H1 (cell line): ENCODE data around the gene CXCR3. TPM values are rescaled to one million over a fixed set of nuclear protein-coding genes. Genes with fewer than 3 reads are reported as not detected.

Experiments used
- CTCF ChIA-PET: fragments of 300-600 bp; sonication (Branson Sonifier 250); formaldehyde crosslinking; loops from one replicate; lab custom pipeline; 2021; ENCODE audit not compliant: partially characterized antibody; lab: Charles Lee
- POLR2A ChIA-PET: fragments of 300-600 bp; sonication (Branson Sonifier 250); formaldehyde crosslinking; loops from one replicate; lab custom pipeline; 2021; ENCODE audit warnings: inconsistent platforms; ENCODE audit not compliant: partially characterized antibody; lab: Charles Lee
- DNase-seq, 2 experiments: peaks; one replicate each; pipeline versions ENCODE4 v3.0.0 to v3.0.0-alpha.2; 2010 to 2022; ENCODE audit warnings: low spot score in 2 of 2, low read depth in 1 of 2, mixed read lengths in 1 of 2
- FAIRE-seq: peaks from 2 replicates; lab custom pipeline; 2011; peaks lifted over from hg19 to GRCh38; lab: Jason Lieb, UNC
- H2AFZ ChIP-seq: 2 replicates; pipeline ENCODE4 v1.8.1; 2012; ENCODE audit warnings: low read length, inconsistent platforms
- H2AK5ac ChIP-seq: 2 replicates; pipeline ENCODE4 v1.6.1; 2013; ENCODE audit warnings: low read depth, low read length
- H2BK120ac ChIP-seq: replicated peaks from 2 replicates; pipeline ENCODE3; 2013; ENCODE audit warnings: low read depth, low read length, inconsistent platforms
- H2BK12ac ChIP-seq: 2 replicates; pipeline ENCODE4 v1.6.1; 2013; ENCODE audit warnings: low read depth, low read length
- H2BK15ac ChIP-seq: 2 replicates; pipeline ENCODE4 v1.6.1; 2013; ENCODE audit warnings: low read length
- H2BK20ac ChIP-seq: 2 replicates; pipeline ENCODE4 v1.6.1; 2013; ENCODE audit warnings: low read length
- H2BK5ac ChIP-seq: 2 replicates; pipeline ENCODE4 v1.6.1; 2013; ENCODE audit warnings: low read depth, low read length
- H3K14ac ChIP-seq: 2 replicates; pipeline ENCODE4 v1.6.1; 2013; ENCODE audit warnings: inconsistent platforms; ENCODE audit not compliant: insufficient read length
- H3K18ac ChIP-seq: 2 replicates; pipeline ENCODE4 v1.6.1; 2013; ENCODE audit warnings: low read length; ENCODE audit errors: extremely low read depth
- H3K23ac ChIP-seq: 2 replicates; pipeline ENCODE4 v1.6.1; 2013; ENCODE audit warnings: inconsistent platforms; ENCODE audit not compliant: insufficient read length
- H3K23me2 ChIP-seq: 2 replicates; pipeline ENCODE4 v1.6.1; 2013; ENCODE audit warnings: low read depth, low read length
- H3K27ac ChIP-seq: 2 replicates; pipeline ENCODE4 v1.6.1; 2011; ENCODE audit warnings: low read depth, low read length, inconsistent platforms
- H3K27me3 ChIP-seq, 4 experiments: replicated peaks in 1 of 4; 1 replicate in 1 of 4; 2 replicates in 3 of 4; pipeline versions ENCODE4 v1.6.1 to v1.8.1; 2011 to 2013; ENCODE audit warnings: low read length in 3 of 4, mild to moderate bottlenecking in 3 of 4, inconsistent platforms in 2 of 4, mixed read lengths in 2 of 4, moderate library complexity in 1 of 4; ENCODE audit not compliant: control insufficient read depth in 3 of 4, insufficient read depth in 3 of 4; ENCODE audit errors: extremely low read depth in 1 of 4
- H3K36me3 ChIP-seq, 4 experiments: 2 replicates each; pipeline versions ENCODE4 v1.6.1 to v1.8.1; 2011 to 2013; ENCODE audit warnings: mild to moderate bottlenecking in 4 of 4, low read length in 3 of 4, moderate library complexity in 2 of 4, control low read depth in 1 of 4, inconsistent platforms in 1 of 4; ENCODE audit not compliant: insufficient read depth in 4 of 4, control insufficient read depth in 2 of 4
- H3K4ac ChIP-seq: replicated peaks from 2 replicates; pipeline ENCODE3; 2013; ENCODE audit warnings: low read length, low read depth, mixed read lengths, inconsistent platforms; ENCODE audit not compliant: insufficient read length
- H3K4me1 ChIP-seq, 4 experiments: replicated peaks in 1 of 4; 1 replicate in 1 of 4; 2 replicates in 3 of 4; pipeline versions ENCODE4 v1.6.1 to v1.8.1; 2011 to 2013; ENCODE audit warnings: low read length in 3 of 4, inconsistent platforms in 2 of 4, mixed read lengths in 1 of 4; ENCODE audit not compliant: insufficient read depth in 4 of 4, control insufficient read depth in 3 of 4
- H3K4me2 ChIP-seq, 2 experiments: 2 replicates each; pipeline versions ENCODE4 v1.6.1 to v1.8.1; 2011 to 2013; ENCODE audit warnings: low read depth in 2 of 2, low read length in 2 of 2, control low read depth in 1 of 2, inconsistent platforms in 1 of 2, mild to moderate bottlenecking in 1 of 2; ENCODE audit not compliant: insufficient read depth in 1 of 2
- H3K4me3 ChIP-seq, 4 experiments: fragments of 200-600, 300-600 bp in 1 of 4; sonication (generic), shearing (Covaris generic), sonication (Bioruptor Twin) in 1 of 4; 2 replicates each; pipeline versions ENCODE4 v1.5.1 to v1.8.1; 2011 to 2016; ENCODE audit warnings: low read length in 4 of 4, low read depth in 3 of 4, control low read depth in 2 of 4, inconsistent platforms in 2 of 4, mild to moderate bottlenecking in 2 of 4, mixed read lengths in 1 of 4, moderate library complexity in 1 of 4; ENCODE audit not compliant: insufficient read depth in 2 of 4; ENCODE audit errors: extremely low read depth in 1 of 4
- H3K56ac ChIP-seq: replicated peaks from 2 replicates; pipeline ENCODE3; 2013; ENCODE audit warnings: low read depth, mild to moderate bottlenecking, mixed read lengths, low read length, inconsistent platforms; ENCODE audit not compliant: insufficient read length
- H3K79me1 ChIP-seq: 2 replicates; pipeline ENCODE4 v1.6.1; 2013; ENCODE audit warnings: low read depth, low read length, control low read depth
- H3K79me2 ChIP-seq, 2 experiments: 2 replicates each; pipeline versions ENCODE4 v1.6.1 to v1.8.1; 2012 to 2013; ENCODE audit warnings: low read length in 2 of 2, mild to moderate bottlenecking in 2 of 2, inconsistent platforms in 1 of 2; ENCODE audit not compliant: insufficient read depth in 2 of 2, control insufficient read depth in 1 of 2
- H3K9ac ChIP-seq, 4 experiments: replicated peaks in 1 of 4; 1 replicate in 1 of 4; 2 replicates in 3 of 4; pipeline versions ENCODE4 v1.6.1 to v1.8.1; 2011 to 2013; ENCODE audit warnings: low read depth in 3 of 4, low read length in 3 of 4, control low read depth in 2 of 4, mild to moderate bottlenecking in 2 of 4, moderate library complexity in 2 of 4, inconsistent platforms in 1 of 4; ENCODE audit errors: extremely low read depth in 1 of 4
- H3K9me3 ChIP-seq, 2 experiments: 2 replicates each; pipeline versions ENCODE4 v1.6.1 to v1.8.1; 2012 to 2013; ENCODE audit warnings: mild to moderate bottlenecking in 2 of 2, moderate library complexity in 2 of 2, control low read depth in 1 of 2, inconsistent platforms in 1 of 2, low read depth in 1 of 2, low read length in 1 of 2, mixed read lengths in 1 of 2; ENCODE audit not compliant: insufficient read depth in 2 of 2
- H4K20me1 ChIP-seq, 2 experiments: replicated peaks in 1 of 2; 2 replicates each; pipeline versions ENCODE3 to v1.8.1; 2011 to 2013; ENCODE audit warnings: inconsistent platforms in 2 of 2, low read length in 2 of 2, mild to moderate bottlenecking in 1 of 2; ENCODE audit not compliant: insufficient read depth in 2 of 2, control insufficient read depth in 1 of 2
- H4K5ac ChIP-seq: 2 replicates; pipeline ENCODE4 v1.6.1; 2013; ENCODE audit warnings: low read length, low read depth, mixed read lengths, inconsistent platforms; ENCODE audit not compliant: insufficient read length
- H4K8ac ChIP-seq: 2 replicates; pipeline ENCODE4 v1.8.0; 2013; ENCODE audit warnings: mild to moderate bottlenecking, moderate library complexity, low read length, inconsistent platforms; ENCODE audit not compliant: insufficient read depth; ENCODE audit errors: extremely low read depth
- H4K91ac ChIP-seq: replicated peaks from 2 replicates; pipeline ENCODE3; 2013; ENCODE audit warnings: low read length, mixed read lengths, inconsistent platforms; ENCODE audit not compliant: insufficient read length
- BCL11A ChIP-seq, 2 experiments: IDR thresholded peaks; one replicate each; pipeline ENCODE4 v1.6.1; 2011; ENCODE audit warnings: low read depth in 2 of 2, low read length in 2 of 2, mild to moderate bottlenecking in 2 of 2
- CEBPB ChIP-seq: IDR thresholded peaks from 2 replicates; pipeline ENCODE4 v1.6.1; 2012; ENCODE audit warnings: low read depth, low read length
- EP300 ChIP-seq, 2 experiments: IDR thresholded peaks; 1 replicate in 1 of 2; 2 replicates in 1 of 2; pipeline ENCODE4 v1.6.1; 2011 to 2012; ENCODE audit warnings: low read depth in 2 of 2, low read length in 2 of 2, mild to moderate bottlenecking in 2 of 2, borderline replicate concordance in 1 of 2, inconsistent platforms in 1 of 2, moderate library complexity in 1 of 2
- JUND ChIP-seq: IDR thresholded peaks from 2 replicates; pipeline ENCODE4 v1.6.1; 2011; ENCODE audit warnings: mild to moderate bottlenecking, improper control_type of control experiment, low read length
- PHF8 ChIP-seq: fragments of 200-600 bp; sonication (generic); conservative IDR thresholded peaks from 2 replicates; pipeline ENCODE4 v1.7.1; 2012; ENCODE audit warnings: low read depth, mild to moderate bottlenecking, inconsistent platforms, low read length, moderate library complexity
- POLR2A ChIP-seq, 2 experiments: IDR thresholded peaks; 1 replicate in 1 of 2; 2 replicates in 1 of 2; pipeline ENCODE4 v1.6.1; 2011; ENCODE audit warnings: low read depth in 2 of 2, low read length in 2 of 2, mild to moderate bottlenecking in 2 of 2; ENCODE audit errors: control extremely low read depth in 1 of 2
- RAD21 ChIP-seq, 2 experiments: IDR thresholded peaks in 1 of 2; conservative IDR thresholded peaks in 1 of 2; 2 replicates each; pipeline ENCODE4 v1.6.1; 2011; ENCODE audit warnings: low read depth in 2 of 2, low read length in 2 of 2, improper control_type of control experiment in 1 of 2, inconsistent platforms in 1 of 2, mild to moderate bottlenecking in 1 of 2, moderate library complexity in 1 of 2
- RFX5 ChIP-seq: IDR thresholded peaks from 2 replicates; pipeline ENCODE4 v1.6.1; 2011; ENCODE audit warnings: low read depth, low read length, improper control_type of control experiment, borderline replicate concordance
- RNF2 ChIP-seq: fragments of 200-900, 300-1000 bp; sonication (generic); IDR thresholded peaks from 2 replicates; pipeline ENCODE4 v1.7.1; 2016; ENCODE audit warnings: borderline replicate concordance, low read depth, mild to moderate bottlenecking, antibody characterized with exemption, low read length; ENCODE audit not compliant: poor library complexity, severe bottlenecking; ENCODE audit errors: missing control alignments
- SIX5 ChIP-seq: IDR thresholded peaks from 2 replicates; pipeline ENCODE4 v1.6.1; 2011; ENCODE audit warnings: mild to moderate bottlenecking, low read depth, low read length
- SP1 ChIP-seq: IDR thresholded peaks from 2 replicates; pipeline ENCODE4 v1.6.1; 2011; ENCODE audit warnings: low read depth, low read length
- SP2 ChIP-seq: IDR thresholded peaks from 2 replicates; pipeline ENCODE4 v1.6.1; 2012; ENCODE audit warnings: mild to moderate bottlenecking, low read length, inconsistent platforms
- SP4 ChIP-seq: IDR thresholded peaks from 2 replicates; pipeline ENCODE4 v1.6.1; 2012; ENCODE audit warnings: low read length, inconsistent platforms
- SRF ChIP-seq: IDR thresholded peaks from 2 replicates; pipeline ENCODE4 v1.6.1; 2011; ENCODE audit warnings: mild to moderate bottlenecking, low read depth, low read length, moderate library complexity
- TAF1 ChIP-seq: IDR thresholded peaks from 2 replicates; pipeline ENCODE4 v1.6.1; 2011; ENCODE audit warnings: mild to moderate bottlenecking, low read depth, low read length
- ZNF274 ChIP-seq: IDR thresholded peaks from 2 replicates; pipeline ENCODE4 v1.7.0; 2012; ENCODE audit warnings: low read length, borderline replicate concordance; ENCODE audit errors: extremely low read depth
- WGBS, 2 experiments: shearing (Covaris generic) in 1 of 2; methylation state at CpG; one replicate each; pipeline versions ENCODE4 v1.1.6 to v1.1.7; 2013 to 2015; ENCODE audit warnings: low lambda C conversion rate in 2 of 2, mixed read lengths in 2 of 2, inconsistent platforms in 1 of 2, low coverage in 1 of 2, missing lambda C conversion rate in 1 of 2; ENCODE audit not compliant: insufficient replicate concordance in 2 of 2, insufficient coverage in 1 of 2, insufficient read length in 1 of 2; ENCODE audit errors: extremely low coverage in 1 of 2, missing lambda C conversion rate in 1 of 2; 5-methylcytosine and 5-hydroxymethylcytosine counted together
- polyA plus RNA-seq, 7 experiments: library from polyadenylated mRNA; depleted of rRNA in 3 of 7; stranded (reverse) in 5 of 7; unstranded in 2 of 7; fragments of >200 nt in 5 of 7; fragments of 200-250 nt in 2 of 7; gene quantifications; 1 replicate in 5 of 7; 2 replicates in 1 of 7; 4 replicates in 1 of 7; pipeline versions ENCODE4 v1.2.1 to v1.2.3, GENCODE V29; 2011 to 2013; ENCODE audit warnings: missing spikeins in 2 of 7, mixed read lengths in 2 of 7
- total RNA-seq: library from RNA; stranded (reverse); fragmentation: NEBNext Ultra II Directional; extraction: Animal tissue kit (Norgen Biotek cat#: 25700); gene quantifications from 2 replicates; pipeline ENCODE4 v1.2.1, GENCODE V29; 2021

The CXCR3 gene
- total and polyA plus RNA-seq, 2 of the 8 experiments (the other 6 are each of a cell fraction or from before 2014, with no cell fraction given), result not detected

DNA sequence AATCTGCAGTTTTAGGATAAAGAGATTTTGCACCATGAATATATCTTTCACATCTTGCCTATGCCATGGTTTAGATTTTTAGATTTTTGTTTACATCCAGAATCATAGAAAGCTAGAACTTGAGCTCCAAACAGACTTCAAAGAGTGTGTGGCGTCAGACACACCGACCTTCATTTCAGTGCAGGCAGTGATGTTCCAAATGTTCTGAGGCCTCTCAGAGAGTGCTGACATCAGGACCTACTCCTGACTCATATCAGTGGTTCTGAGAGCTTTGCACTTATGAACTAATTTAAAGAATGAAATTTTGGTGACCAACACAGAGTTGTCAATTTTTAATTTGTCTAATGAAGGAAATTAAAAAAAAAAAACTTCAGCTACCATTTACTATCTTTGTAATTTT, 18.3 kb downstream of the CXCR3 start:
- Histone ChIP-seq H4K20me1 (no peaks in the 10 kb centered on the region), H3K27ac (no peak overlapping the region), H3K4ac (no peak overlapping the region), H3K9ac (no peak overlapping the region), H3K27me3 (no peaks in the 10 kb centered on the region), H2BK120ac (no peak overlapping the region), H2BK5ac (no peak overlapping the region), H3K56ac (no peak overlapping the region), H4K8ac (no peak overlapping the region), H4K91ac (no peak overlapping the region), H3K36me3 (peaks cover 0 to 5% (median 0%) of the 10 kb centered on the region in 4 experiments; a peak in 1 of 8 replicates), H2AK5ac (no peak overlapping the region), H3K18ac (no peak overlapping the region), H2BK15ac (no peak overlapping the region), H3K23me2 (no peaks in the 10 kb centered on the region), H3K4me3 (no peak overlapping the region), H4K5ac (no peak overlapping the region), H2BK12ac (no peak overlapping the region), H2BK20ac (no peak overlapping the region), H2AFZ (no peak overlapping the region), H3K14ac (no peak overlapping the region), H3K79me1 (no peaks in the 10 kb centered on the region), H3K4me2 (no peak overlapping the region), H3K4me1 (no peaks in the 10 kb centered on the region), H3K79me2 (no peaks in the 10 kb centered on the region), H3K9me3 (no peaks in the 10 kb centered on the region), H3K23ac (no peak overlapping the region)
- FAIRE-seq (no peak), DNase-seq (no peak)
- WGBS, 2 experiments, result 88% methylated on average over 2 of the region's 2 CpGs; no CpG with 5 or more reads in 1 of the 2 experiments
- ChIA-PET POLR2A (interaction anchor here (1.0 kb wide), 1 partner anchor 9 kb away, joined by 3 read pairs; no protein-coding TSS in a partner anchor), CTCF (no interaction called here)
- TF ChIP-seq PHF8 (no peak), ZNF274 (no peak), SP2 (no peak), SIX5 (no peak), RNF2 (no peak), RFX5 (no peak), BCL11A (IDR thresholded peaks at IDR 0.05; ENCODE audit: low read depth in 2 of 2, low read length in 2 of 2) (no peak), SP4 (no peak), JUND (no peak), RAD21 (IDR thresholded peaks at IDR 0.05 in 1 of 2, conservative IDR thresholded peaks at IDR 0.05 in 1 of 2; ENCODE audit: low read depth in 2 of 2, low read length in 2 of 2) (no peak), SP1 (no peak), EP300 (IDR thresholded peaks at IDR 0.05; ENCODE audit: borderline replicate concordance in 1 of 2, low read depth in 2 of 2, low read length in 2 of 2) (no peak), CEBPB (no peak), SRF (no peak), POLR2A (IDR thresholded peaks at IDR 0.05; ENCODE audit: control extremely low read depth in 1 of 2, low read depth in 2 of 2, low read length in 2 of 2) (no peak), TAF1 (no peak)
